K562 (cell line): Measurements from ENCODE around the gene SYT1. TPM values are rescaled to one million over a fixed set of nuclear protein-coding genes. Genes with fewer than 3 reads are reported as not detected.

ENCODE experiments used
- ATAC-seq: fragments of 200-7000 bp; cut with Tn5 transposase; 3 replicates; pipeline ENCODE4 v1.9.1; 2020; ENCODE audit warnings: moderate library complexity
- BruUV-seq: library from RNA; stranded (reverse); fragments of 400-500 nt; replicated peaks from 2 replicates; lab custom pipeline; 2021; lab: Mats Ljungman, UMichigan
- CTCF ChIA-PET: fragments of 300-600 bp; formaldehyde crosslinking; extraction: SDS; loops from one replicate; lab custom pipeline; 2021; ENCODE audit warnings: low intra/inter-chr PET ratio; lab: Yijun Ruan, JAX
- POLR2A ChIA-PET: fragments of 300-600, 350-650 bp; sonication (Branson Sonifier 250); formaldehyde crosslinking; extraction: SDS; loops from one replicate; lab custom pipeline; 2021; ENCODE audit warnings: antibody characterized with exemption, inconsistent platforms; lab: Yijun Ruan, JAX
- DNase-seq, 4 experiments: peaks; one replicate each; pipeline versions ENCODE4 v3.0.0 to v3.0.0-alpha.2; 2011 to 2018; ENCODE audit warnings: low spot score in 3 of 4, mixed read lengths in 3 of 4; ENCODE audit errors: extremely low read depth in 1 of 4
- FAIRE-seq: peaks from 2 replicates; lab custom pipeline; 2011; peaks lifted over from hg19 to GRCh38; lab: Jason Lieb, UNC
- H2AFZ ChIP-seq: 2 replicates; pipeline ENCODE4 v1.6.0; 2011; ENCODE audit warnings: low read depth, low read length, control low read depth, inconsistent platforms
- H3K27ac ChIP-seq: fragments of 200-600 bp; 3 replicates; pipeline ENCODE4 v1.8.0; 2011; ENCODE audit warnings: low read depth, mild to moderate bottlenecking, control low read depth, inconsistent platforms, low read length, moderate library complexity, mixed read lengths; ENCODE audit errors: extremely low read depth
- H3K27me3 ChIP-seq, 2 experiments: fragments of 300-600 bp in 1 of 2; 2 replicates in 1 of 2; 3 replicates in 1 of 2; pipeline versions ENCODE4 v1.6.0 to v1.8.0; 2011; ENCODE audit warnings: inconsistent platforms in 2 of 2, low read length in 2 of 2, mild to moderate bottlenecking in 1 of 2, mixed read lengths in 1 of 2, moderate library complexity in 1 of 2; ENCODE audit not compliant: control insufficient read depth in 2 of 2, insufficient read depth in 2 of 2
- H3K36me3 ChIP-seq: fragments of 300-600 bp; 3 replicates; pipeline ENCODE4 v1.8.0; 2011; ENCODE audit warnings: mild to moderate bottlenecking, low read length, inconsistent platforms; ENCODE audit not compliant: control insufficient read depth, insufficient read depth
- H3K4me1 ChIP-seq, 2 experiments: fragments of 200-600 bp in 1 of 2; replicated peaks in 1 of 2; 2 replicates in 1 of 2; 3 replicates in 1 of 2; pipeline versions ENCODE4 v1.5.1 to v1.8.0; 2011; ENCODE audit warnings: inconsistent platforms in 2 of 2, low read length in 2 of 2, mild to moderate bottlenecking in 1 of 2, mixed read lengths in 1 of 2, moderate library complexity in 1 of 2; ENCODE audit not compliant: control insufficient read depth in 2 of 2, insufficient read depth in 2 of 2
- H3K4me2 ChIP-seq: 2 replicates; pipeline ENCODE4 v1.6.1; 2011; ENCODE audit warnings: low read length, control low read depth, inconsistent platforms, mixed read lengths; ENCODE audit not compliant: insufficient read depth
- H3K4me3 ChIP-seq: fragments of 200-600 bp; sonication (generic), shearing (Covaris generic); 2 replicates; pipeline ENCODE4 v1.5.1; 2016; ENCODE audit warnings: control low read depth, inconsistent platforms
- H3K79me2 ChIP-seq: fragments of 200-600 bp; 3 replicates; pipeline ENCODE4 v1.8.0; 2011; ENCODE audit warnings: low read length, inconsistent platforms; ENCODE audit not compliant: control insufficient read depth, insufficient read depth
- H3K9ac ChIP-seq, 2 experiments: 2 replicates each; pipeline versions ENCODE4 v1.6.0 to v1.6.1; 2011; ENCODE audit warnings: low read depth in 2 of 2, low read length in 2 of 2, control low read depth in 1 of 2, inconsistent platforms in 1 of 2, mild to moderate bottlenecking in 1 of 2, mixed read lengths in 1 of 2; ENCODE audit not compliant: insufficient read depth in 1 of 2
- H3K9me1 ChIP-seq: one replicate; pipeline ENCODE4 v1.6.0; 2011; ENCODE audit warnings: inconsistent platforms, mild to moderate bottlenecking, low read length, moderate library complexity; ENCODE audit not compliant: control insufficient read depth, insufficient read depth
- H3K9me3 ChIP-seq: replicated peaks from 2 replicates; pipeline ENCODE4 v1.5.1; 2011; ENCODE audit warnings: low read depth, low read length, inconsistent platforms; ENCODE audit not compliant: control insufficient read depth, insufficient read depth
- H4K20me1 ChIP-seq: replicated peaks from 2 replicates; pipeline ENCODE4 v1.6.1; 2011; ENCODE audit warnings: low read length, inconsistent platforms, mixed read lengths; ENCODE audit not compliant: control insufficient read depth, insufficient read depth
- CSDE1 ChIP-seq, 2 experiments: fragments of 450-650 bp; IDR thresholded peaks; 2 replicates each; pipeline ENCODE4 v1.6.1; 2016; ENCODE audit warnings: mild to moderate bottlenecking in 1 of 2
- ELF2 ChIP-seq: fragments of 250-450 bp; sonication (Bioruptor Pico); IDR thresholded peaks from 2 replicates; pipeline ENCODE4 v1.5.0; 2021; ENCODE audit warnings: mild to moderate bottlenecking
- HNRNPUL1 ChIP-seq: fragments of 200-400 bp; formaldehyde crosslinking; IDR thresholded peaks from 2 replicates; pipeline ENCODE4 v1.6.1; 2017; ENCODE audit warnings: low read length
- HSF4 ChIP-seq: fragments of 250-450 bp; sonication (Bioruptor Pico); IDR thresholded peaks from 2 replicates; pipeline ENCODE4 v2.1.2; 2022; ENCODE audit warnings: mild to moderate bottlenecking, moderate library complexity, borderline replicate concordance
- KAT8 ChIP-seq: fragments of 450-650 bp; IDR thresholded peaks from 2 replicates; pipeline ENCODE4 v1.6.1; 2016; ENCODE audit warnings: low read depth, mild to moderate bottlenecking
- POLR3G ChIP-seq: IDR thresholded peaks from 2 replicates; pipeline ENCODE4 v1.6.1; 2011; ENCODE audit not compliant: insufficient read length, insufficient replicate concordance; ENCODE audit errors: extremely low read depth
- SMAD2 ChIP-seq: fragments of 150-350 bp; IDR thresholded peaks from 2 replicates; pipeline ENCODE4 v1.6.1; 2014; ENCODE audit warnings: low read depth, mild to moderate bottlenecking, low read length
- SMAD3 ChIP-seq: fragments of 450-650 bp; formaldehyde crosslinking; conservative IDR thresholded peaks from 2 replicates; pipeline ENCODE4 v1.4.0; 2020; ENCODE audit warnings: mild to moderate bottlenecking
- SMAD4 ChIP-seq: fragments of 250-450 bp; sonication (Bioruptor Pico); conservative IDR thresholded peaks from 2 replicates; pipeline ENCODE4 v1.8.0; 2021; ENCODE audit warnings: inconsistent platforms, mild to moderate bottlenecking, moderate library complexity
- TRIM24 ChIP-seq, 2 experiments: fragments of 450-650 bp; IDR thresholded peaks; 2 replicates each; pipeline ENCODE4 v1.6.1; 2016
- WHSC1 ChIP-seq: IDR thresholded peaks from one replicate; pipeline ENCODE4 v1.6.1; 2012; ENCODE audit warnings: low read length, control low read depth, inconsistent platforms
- ZKSCAN3 ChIP-seq: fragments of 250-450 bp; sonication (Bioruptor Pico); IDR thresholded peaks from 2 replicates; pipeline ENCODE4 v1.4.0; 2020
- ZNF175 ChIP-seq: fragments of 200-800 bp; sonication (Bioruptor generic); IDR thresholded peaks from 2 replicates; pipeline ENCODE4 v1.6.1; 2016; ENCODE audit warnings: low read depth, mild to moderate bottlenecking, missing genetic modification characterization, missing compliant biosample characterization
- ZNF184 ChIP-seq: sonication (generic); formaldehyde crosslinking; IDR thresholded peaks from 2 replicates; pipeline ENCODE4 v1.5.0; 2020; ENCODE audit warnings: missing genetic modification reagents
- ZNF561 ChIP-seq: fragments of 450-650 bp; formaldehyde crosslinking; conservative IDR thresholded peaks from 2 replicates; pipeline ENCODE4 v1.4.0; 2020; ENCODE audit warnings: mild to moderate bottlenecking, moderate library complexity
- ZNF589 ChIP-seq: fragments of 200-800 bp; sonication (Bioruptor generic); IDR thresholded peaks from 2 replicates; pipeline ENCODE4 v1.6.1; 2016; ENCODE audit warnings: low read depth, missing genetic modification characterization, missing compliant biosample characterization
- WGBS: fragments of 100-300 bp; shearing (Covaris generic); methylation state at CpG from one replicate; pipeline ENCODE4 v1.1.6; 2016; ENCODE audit warnings: low coverage, mixed read lengths; ENCODE audit not compliant: insufficient coverage; ENCODE audit errors: missing lambda C conversion rate; 5-methylcytosine and 5-hydroxymethylcytosine counted together
- in situ Hi-C: fragments of 300-500 bp; cut with MboI; formaldehyde crosslinking; loops from 4 replicates; pipeline ENCODE4 v1.15.0; 2018; ENCODE audit warnings: inconsistent platforms, mixed read lengths
- intact Hi-C: fragments of 100-400 bp; cut with micrococcal nuclease; formaldehyde crosslinking; loops from 2 replicates; pipeline ENCODE4 v1.14.2; 2022
- polyA plus RNA-seq, 8 experiments: library from polyadenylated mRNA; depleted of rRNA in 4 of 8; stranded (reverse) in 5 of 8; unstranded in 3 of 8; fragments of >200 nt; fragmentation: Nextera tagmentation in 2 of 8; fragmentation: Illumina TruSeq in 1 of 8; extraction: Ambion mirVana in 2 of 8; extraction: Trizol in 1 of 8; gene quantifications; 2 replicates each; pipeline versions ENCODE4 v1.2.1 to v1.2.3, GENCODE V29; 2011 to 2014; ENCODE audit warnings: inconsistent platforms in 1 of 8, missing spikeins in 1 of 8
- total RNA-seq, 7 experiments: library from RNA; depleted of rRNA in 6 of 7; stranded (reverse); fragments of >200 nt in 6 of 7; fragmentation: Illumina TruSeq in 2 of 7; extraction: Trizol in 2 of 7; gene quantifications; 2 replicates each; pipeline versions ENCODE4 v1.2.1 to v1.2.3, GENCODE V29; 2011 to 2021; ENCODE audit warnings: low replicate concordance in 1 of 7
- TF ChIP-seq, protein P1 (sequence below): fragments of 450-650 bp; IDR thresholded peaks from one replicate; pipeline ENCODE4 v1.6.1; 2018; ENCODE audit warnings: mild to moderate bottlenecking, moderate library complexity; ENCODE audit not compliant: partially characterized antibody
- TF ChIP-seq, protein P2 (sequence below): fragments of 250-450 bp; sonication (Bioruptor Pico); IDR thresholded peaks from 2 replicates; pipeline ENCODE4 v1.5.1; 2021; ENCODE audit warnings: mild to moderate bottlenecking
- TF ChIP-seq, protein P3 (sequence below): fragments of 250-450 bp; sonication (Bioruptor Pico); IDR thresholded peaks from 2 replicates; pipeline ENCODE4 v1.5.0; 2021; ENCODE audit warnings: mild to moderate bottlenecking, moderate library complexity

The SYT1 gene
- total and polyA plus RNA-seq, 9 of the 15 experiments (the other 6 are each of a cell fraction or from before 2014, with no cell fraction given), result 0.03 to 0.13 (median 0.07) TPM; not detected in 4

DNA sequence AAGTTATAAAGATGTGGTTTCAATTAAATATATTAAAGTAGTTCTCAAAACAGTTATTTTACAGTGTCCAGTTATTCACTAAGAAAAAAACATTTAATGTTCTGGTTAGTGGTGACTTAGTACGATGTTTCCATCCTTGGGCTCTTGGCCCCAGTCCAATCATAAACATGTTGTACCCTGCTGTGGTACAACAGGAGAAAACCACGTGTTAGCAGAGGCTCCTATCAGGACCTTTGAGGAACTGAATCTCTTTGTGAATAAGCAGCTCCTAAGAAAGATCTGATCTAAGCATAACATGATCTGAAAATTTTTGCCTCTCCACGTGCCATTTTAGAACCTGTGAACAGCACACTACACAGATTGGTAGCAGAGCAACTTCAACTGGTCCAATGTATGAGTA is 234.0 kb downstream of the SYT1 start:
- Histone ChIP-seq H3K4me2 (no peak overlapping the region), H3K4me1 (no peaks in the 10 kb centered on the region), H3K27me3 (no peaks in the 10 kb centered on the region), H3K9me3 (no peaks in the 10 kb centered on the region; the same call in 1 of the 2 replicates), H4K20me1 (no peaks in the 10 kb centered on the region), H3K9me1 (no peaks in the 10 kb centered on the region), H2AFZ (no peak overlapping the region), H3K36me3 (no peaks in the 10 kb centered on the region), H3K9ac (no peak overlapping the region), H3K79me2 (no peaks in the 10 kb centered on the region), H3K4me3 (no peak overlapping the region), H3K27ac (no peak overlapping the region)
- no peak for DNase-seq
- intact Hi-C loops, result no loop called here
- POLR2A ChIA-PET, result no interaction called here
- no TSS peak for BruUV-seq
- WGBS, result 0% methylated on average over 3 of the region's 3 CpGs
- no peak for ATAC-seq
- FAIRE-seq, result no peak
- in situ Hi-C loops, result no loop called here
- CTCF ChIA-PET, result no interaction called here
- TF ChIP-seq SMAD2 (no peak), ZNF175 (no peak), CSDE1 (IDR thresholded peaks at IDR 0.05) (no peak), HSF4 (no peak), ZNF561 (no peak), ZNF589 (CRISPR knock-in tag) (no peak), KAT8 (no peak), ZKSCAN3 (CRISPR knock-in tag) (no peak), HNRNPUL1 (no peak), TRIM24 (IDR thresholded peaks at IDR 0.05) (no peak), ZNF184 (CRISPR knock-in tag) (no peak), ELF2 (CRISPR knock-in tag) (no peak), POLR3G (no peak), SMAD3 (CRISPR knock-in tag) (no peak), SMAD4 (CRISPR knock-in tag) (no peak), WHSC1 (no peak)
- TF ChIP-seq, protein P1, sequence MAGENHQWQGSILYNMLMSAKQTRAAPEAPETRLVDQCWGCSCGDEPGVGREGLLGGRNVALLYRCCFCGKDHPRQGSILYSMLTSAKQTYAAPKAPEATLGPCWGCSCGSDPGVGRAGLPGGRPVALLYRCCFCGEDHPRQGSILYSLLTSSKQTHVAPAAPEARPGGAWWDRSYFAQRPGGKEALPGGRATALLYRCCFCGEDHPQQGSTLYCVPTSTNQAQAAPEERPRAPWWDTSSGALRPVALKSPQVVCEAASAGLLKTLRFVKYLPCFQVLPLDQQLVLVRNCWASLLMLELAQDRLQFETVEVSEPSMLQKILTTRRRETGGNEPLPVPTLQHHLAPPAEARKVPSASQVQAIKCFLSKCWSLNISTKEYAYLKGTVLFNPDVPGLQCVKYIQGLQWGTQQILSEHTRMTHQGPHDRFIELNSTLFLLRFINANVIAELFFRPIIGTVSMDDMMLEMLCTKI, result no peak
- TF ChIP-seq, protein P2, sequence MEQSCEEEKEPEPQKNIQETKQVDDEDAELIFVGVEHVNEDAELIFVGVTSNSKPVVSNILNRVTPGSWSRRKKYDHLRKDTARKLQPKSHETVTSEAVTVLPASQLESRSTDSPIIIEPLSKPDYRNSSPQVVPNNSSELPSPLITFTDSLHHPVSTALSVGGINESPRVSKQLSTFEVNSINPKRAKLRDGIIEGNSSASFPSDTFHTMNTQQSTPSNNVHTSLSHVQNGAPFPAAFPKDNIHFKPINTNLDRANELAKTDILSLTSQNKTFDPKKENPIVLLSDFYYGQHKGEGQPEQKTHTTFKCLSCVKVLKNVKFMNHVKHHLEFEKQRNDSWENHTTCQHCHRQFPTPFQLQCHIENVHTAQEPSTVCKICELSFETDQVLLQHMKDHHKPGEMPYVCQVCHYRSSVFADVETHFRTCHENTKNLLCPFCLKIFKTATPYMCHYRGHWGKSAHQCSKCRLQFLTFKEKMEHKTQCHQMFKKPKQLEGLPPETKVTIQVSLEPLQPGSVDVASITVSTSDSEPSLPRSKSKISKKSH (CRISPR knock-in tag), result no peak
- TF ChIP-seq, protein P3, sequence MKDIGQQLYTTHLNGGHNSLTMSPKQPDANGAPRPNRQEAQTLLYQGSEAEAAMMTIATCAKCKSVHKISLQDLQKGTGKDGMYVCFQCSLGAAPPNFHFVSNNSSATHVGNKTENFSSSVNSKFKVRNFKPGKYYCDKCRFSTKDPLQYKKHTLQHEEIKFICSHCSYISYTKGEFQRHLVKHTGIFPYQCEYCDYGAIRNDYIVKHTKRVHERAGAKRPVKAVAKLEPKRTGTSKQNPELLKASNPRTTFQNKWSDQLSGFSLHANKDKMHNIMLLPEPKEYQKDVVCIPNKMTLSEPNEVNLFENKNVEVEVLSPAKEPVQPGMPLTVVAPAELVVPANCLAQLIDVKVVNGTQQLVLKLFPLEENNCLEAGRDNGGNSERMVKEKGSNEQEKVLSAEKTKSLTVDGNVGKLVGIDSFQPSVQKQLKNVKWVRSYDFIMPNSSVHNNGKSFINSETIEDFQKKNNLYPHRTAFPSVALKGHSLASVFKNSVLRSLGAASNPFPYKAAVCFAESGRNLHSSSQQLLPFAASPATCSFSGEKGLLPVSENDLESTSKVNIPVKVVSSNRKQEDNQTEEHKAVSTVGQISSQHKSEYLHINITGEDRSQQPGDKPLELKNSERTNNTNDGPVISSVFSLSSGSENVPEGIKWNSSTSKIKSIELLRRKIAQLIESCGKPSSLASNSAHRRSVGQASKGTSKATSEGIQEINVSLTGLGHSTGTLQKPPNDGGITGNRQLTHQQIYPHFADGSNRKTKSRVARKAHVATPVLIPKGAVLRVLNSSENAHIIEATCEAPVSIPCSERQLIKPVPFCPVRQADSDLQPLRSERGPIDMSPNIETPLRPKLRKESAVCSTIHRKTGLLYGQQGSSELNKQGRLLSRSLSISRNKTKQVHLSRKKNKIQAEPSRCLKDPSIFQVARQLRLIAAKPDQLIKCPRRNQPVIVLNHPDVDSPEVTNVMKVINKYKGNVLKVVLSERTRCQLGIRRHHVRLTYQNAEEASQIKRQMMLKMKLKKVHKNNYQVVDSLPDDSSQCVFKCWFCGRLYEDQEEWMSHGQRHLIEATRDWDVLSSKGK, result no peak
